IMR-90 (cell line): ENCODE measurements around the gene KLHL14. TPM values are rescaled to one million over a fixed set of nuclear protein-coding genes. Genes with fewer than 3 reads are reported as not detected.

Experiments
- ATAC-seq: fragments of 200-7000 bp; cut with Tn5 transposase; 2 replicates; pipeline ENCODE4 v1.9.1; 2020; ENCODE audit warnings: low read depth, mild to moderate bottlenecking, moderate library complexity
- BruUV-seq: library from RNA; stranded (reverse); fragments of 400-500 nt; replicated peaks from 2 replicates; lab custom pipeline; 2021; lab: Mats Ljungman, UMichigan
- CTCF ChIA-PET: fragments of 300-600 bp; formaldehyde crosslinking; extraction: SDS; loops from one replicate; lab custom pipeline; 2021; ENCODE audit warnings: antibody characterized with exemption; lab: Yijun Ruan, JAX
- POLR2A ChIA-PET: fragments of 300-600 bp; sonication (Branson Sonifier 250); formaldehyde crosslinking; loops from one replicate; lab custom pipeline; 2022; ENCODE audit warnings: antibody characterized with exemption; ENCODE audit not compliant: unreplicated experiment; lab: Charles Lee
- DNase-seq: peaks from one replicate; pipeline ENCODE4 v3.0.0; 2013
- H2AFZ ChIP-seq: replicated peaks from 2 replicates; pipeline ENCODE3; 2013; ENCODE audit warnings: low read length, mild to moderate bottlenecking; ENCODE audit not compliant: poor library complexity
- H2AK5ac ChIP-seq: 2 replicates; pipeline ENCODE4 v1.6.1; 2013; ENCODE audit warnings: low read depth, low read length, inconsistent platforms
- H2AK9ac ChIP-seq: replicated peaks from 2 replicates; pipeline ENCODE3; 2013; ENCODE audit warnings: mild to moderate bottlenecking, low read depth, low read length, moderate library complexity; ENCODE audit not compliant: poor library complexity
- H2BK120ac ChIP-seq: 2 replicates; pipeline ENCODE4 v1.6.1; 2013; ENCODE audit warnings: low read depth, low read length, inconsistent platforms
- H2BK15ac ChIP-seq: 3 replicates; pipeline ENCODE4 v1.6.1; 2013; ENCODE audit warnings: low read depth, low read length, inconsistent platforms
- H2BK20ac ChIP-seq: 2 replicates; pipeline ENCODE4 v1.6.1; 2013; ENCODE audit warnings: low read depth, mild to moderate bottlenecking, inconsistent platforms, low read length, moderate library complexity
- H2BK5ac ChIP-seq: 2 replicates; pipeline ENCODE4 v1.6.1; 2013; ENCODE audit warnings: mild to moderate bottlenecking, low read depth, low read length, inconsistent platforms; ENCODE audit not compliant: poor library complexity, severe bottlenecking
- H3K14ac ChIP-seq: replicated peaks from 2 replicates; pipeline ENCODE4 v1.6.1; 2013; ENCODE audit warnings: low read depth, low read length, inconsistent platforms
- H3K18ac ChIP-seq: 2 replicates; pipeline ENCODE4 v1.6.1; 2013; ENCODE audit warnings: low read depth, low read length, control low read depth
- H3K23ac ChIP-seq: 2 replicates; pipeline ENCODE4 v1.6.1; 2013; ENCODE audit warnings: low read depth, low read length, inconsistent platforms
- H3K27ac ChIP-seq: 2 replicates; pipeline ENCODE4 v1.5.1; 2013; ENCODE audit warnings: mild to moderate bottlenecking, control low read depth, low read length; ENCODE audit not compliant: insufficient read depth
- H3K27me3 ChIP-seq: 2 replicates; pipeline ENCODE4 v1.6.1; 2013; ENCODE audit warnings: low read length; ENCODE audit not compliant: control insufficient read depth, insufficient read depth
- H3K36me3 ChIP-seq: 2 replicates; pipeline ENCODE4 v1.6.1; 2013; ENCODE audit warnings: low read length, mixed read lengths; ENCODE audit not compliant: control insufficient read depth, insufficient read depth
- H3K4ac ChIP-seq: 2 replicates; pipeline ENCODE4 v1.6.1; 2013; ENCODE audit warnings: low read depth, low read length, inconsistent platforms
- H3K4me1 ChIP-seq: 2 replicates; pipeline ENCODE4 v1.6.1; 2013; ENCODE audit warnings: low read length, mixed read lengths; ENCODE audit not compliant: control insufficient read depth, insufficient read depth
- H3K4me2 ChIP-seq: 2 replicates; pipeline ENCODE4 v1.6.1; 2013; ENCODE audit warnings: low read depth, mild to moderate bottlenecking, control low read depth, low read length, moderate library complexity
- H3K4me3 ChIP-seq: 2 replicates; pipeline ENCODE4 v1.5.1; 2013; ENCODE audit warnings: low read depth, mild to moderate bottlenecking, control low read depth, low read length, moderate library complexity; ENCODE audit not compliant: insufficient read depth
- H3K56ac ChIP-seq: 2 replicates; pipeline ENCODE4 v1.6.1; 2013; ENCODE audit warnings: low read length, inconsistent platforms; ENCODE audit not compliant: insufficient read depth; ENCODE audit errors: extremely low read depth
- H3K79me1 ChIP-seq, 2 experiments: 2 replicates each; pipeline ENCODE4 v1.6.1; 2013; ENCODE audit warnings: low read length in 2 of 2, inconsistent platforms in 1 of 2, low read depth in 1 of 2
- H3K9ac ChIP-seq: 2 replicates; pipeline ENCODE4 v1.6.1; 2013; ENCODE audit warnings: low read depth, low read length, control low read depth
- H3K9me1 ChIP-seq: 2 replicates; pipeline ENCODE4 v1.6.1; 2013; ENCODE audit warnings: low read length, inconsistent platforms; ENCODE audit not compliant: insufficient read depth
- H3K9me3 ChIP-seq: 2 replicates; pipeline ENCODE4 v1.6.1; 2013; ENCODE audit warnings: low read length; ENCODE audit not compliant: control insufficient read depth, insufficient read depth
- H4K20me1 ChIP-seq: 2 replicates; pipeline ENCODE4 v1.6.1; 2013; ENCODE audit warnings: low read length, inconsistent platforms; ENCODE audit not compliant: insufficient read depth
- H4K5ac ChIP-seq: 2 replicates; pipeline ENCODE4 v1.6.1; 2013; ENCODE audit warnings: mild to moderate bottlenecking, low read depth, low read length, control low read depth
- H4K8ac ChIP-seq, 2 experiments: 2 replicates each; pipeline ENCODE4 v1.6.1; 2013; ENCODE audit warnings: low read depth in 2 of 2, low read length in 2 of 2, control low read depth in 1 of 2, inconsistent platforms in 1 of 2
- H4K91ac ChIP-seq: 2 replicates; pipeline ENCODE4 v1.6.1; 2013; ENCODE audit warnings: low read depth, low read length, inconsistent platforms; ENCODE audit not compliant: insufficient read depth
- BHLHE40 ChIP-seq: fragments of 150-350 bp; IDR thresholded peaks from 2 replicates; pipeline ENCODE4 v1.6.1; 2016; ENCODE audit warnings: mild to moderate bottlenecking, low read depth, low read length
- CEBPB ChIP-seq: IDR thresholded peaks from 2 replicates; pipeline ENCODE4 v1.6.1; 2012; ENCODE audit warnings: low read depth, low read length, improper control_type of control experiment
- CHD1 ChIP-seq: IDR thresholded peaks from 2 replicates; pipeline ENCODE4 v1.6.1; 2012; ENCODE audit warnings: low read depth, low read length, improper control_type of control experiment
- ELK1 ChIP-seq: fragments of 150-350 bp; IDR thresholded peaks from 2 replicates; pipeline ENCODE4 v1.6.1; 2016; ENCODE audit warnings: low read depth, mild to moderate bottlenecking, low read length, moderate library complexity, borderline replicate concordance
- FOS ChIP-seq: fragments of 150-350 bp; IDR thresholded peaks from 2 replicates; pipeline ENCODE4 v1.6.1; 2016; ENCODE audit warnings: low read depth, low read length
- MAFK ChIP-seq: IDR thresholded peaks from 2 replicates; pipeline ENCODE4 v1.6.1; 2012; ENCODE audit warnings: low read depth, low read length, improper control_type of control experiment
- MAZ ChIP-seq: IDR thresholded peaks from 2 replicates; pipeline ENCODE4 v1.6.1; 2012; ENCODE audit warnings: low read depth, mild to moderate bottlenecking, low read length, improper control_type of control experiment, moderate library complexity, borderline replicate concordance
- MXI1 ChIP-seq: IDR thresholded peaks from 2 replicates; pipeline ENCODE4 v1.6.1; 2012; ENCODE audit warnings: low read depth, mild to moderate bottlenecking, low read length, moderate library complexity, borderline replicate concordance
- NFE2L2 ChIP-seq: fragments of 150-350 bp; IDR thresholded peaks from 2 replicates; pipeline ENCODE4 v1.6.1; 2016; ENCODE audit warnings: low read depth, mild to moderate bottlenecking, low read length
- POLR2A ChIP-seq: IDR thresholded peaks from 2 replicates; pipeline ENCODE4 v1.6.1; 2012; ENCODE audit warnings: mild to moderate bottlenecking, low read depth, low read length
- RAD21 ChIP-seq: IDR thresholded peaks from 2 replicates; pipeline ENCODE4 v1.6.1; 2012; ENCODE audit warnings: low read length, improper control_type of control experiment
- RCOR1 ChIP-seq: IDR thresholded peaks from 2 replicates; pipeline ENCODE4 v1.6.1; 2012; ENCODE audit warnings: mild to moderate bottlenecking, low read length, improper control_type of control experiment; ENCODE audit not compliant: insufficient replicate concordance
- RFX5 ChIP-seq: IDR thresholded peaks from 2 replicates; pipeline ENCODE4 v1.8.0; 2012; ENCODE audit warnings: low read depth, mild to moderate bottlenecking, low read length, moderate library complexity
- SMC3 ChIP-seq: fragments of 150-350 bp; IDR thresholded peaks from 2 replicates; pipeline ENCODE4 v1.6.1; 2016; ENCODE audit warnings: low read depth, mild to moderate bottlenecking, antibody characterized with exemption, low read length, moderate library complexity
- USF2 ChIP-seq: fragments of 150-350 bp; IDR thresholded peaks from 2 replicates; pipeline ENCODE4 v1.6.1; 2017; ENCODE audit warnings: mild to moderate bottlenecking, antibody characterized with exemption, low read length, low read depth
- WGBS, 2 experiments: methylation state at CpG; one replicate each; pipeline versions ENCODE4 v1.1.5 to v1.1.7; 2013; ENCODE audit warnings: missing lambda C conversion rate in 2 of 2; ENCODE audit not compliant: insufficient read length in 1 of 2; ENCODE audit errors: extremely low coverage in 2 of 2; 5-methylcytosine and 5-hydroxymethylcytosine counted together
- dilution Hi-C: fragments of 300-500 bp; cut with HindIII; formaldehyde crosslinking; loops from one replicate; pipeline ENCODE4 v1.14.3; 2018; ENCODE audit warnings: low sequenced_read_pairs; ENCODE audit not compliant: unreplicated experiment
- in situ Hi-C: fragments of 300-500 bp; cut with MboI; formaldehyde crosslinking; loops from 3 replicates; pipeline ENCODE4 v1.14.3; 2019; ENCODE audit warnings: low sequenced_read_pairs, inconsistent platforms, mixed read lengths
- intact Hi-C: fragments of 100-400 bp; cut with micrococcal nuclease; formaldehyde crosslinking; loops from 2 replicates; pipeline ENCODE4 v1.10.0; 2022
- polyA plus RNA-seq, 3 experiments: library from polyadenylated mRNA; depleted of rRNA; stranded (reverse); fragments of >200 nt; gene quantifications; 2 replicates each; pipeline ENCODE4 v1.2.3, GENCODE V29; 2012; ENCODE audit warnings: low replicate concordance in 1 of 3
- total RNA-seq: library from RNA; depleted of rRNA; stranded (reverse); fragments of >200 nt; gene quantifications from 2 replicates; pipeline ENCODE4 v1.2.3, GENCODE V29; 2012

The KLHL14 gene
- total and polyA plus RNA-seq, 2 of the 4 experiments (the other 2 are of a cell fraction) = not detected

GRCh38 chr18:32761231-32761630, 11.6 kb downstream of the KLHL14 start:
- CTCF ChIA-PET = no interaction called here
- H3K9me1 ChIP-seq = no peaks in the 10 kb centered on the region

More at GRCh38 chr18:32761231-32761630, 11.6 kb downstream of the KLHL14 start:
- Histone ChIP-seq H2BK15ac (no peak overlapping the region), H3K79me1 (no peaks in the 10 kb centered on the region), H2AFZ (no peak overlapping the region), H3K36me3 (no peaks in the 10 kb centered on the region), H2BK120ac (no peak overlapping the region), H3K56ac (no peak overlapping the region), H3K27ac (no peak overlapping the region), H3K23ac (no peak overlapping the region), H4K8ac (no peak overlapping the region), H3K9me3 (no peaks in the 10 kb centered on the region), H2BK20ac (no peak overlapping the region), H4K5ac (no peak overlapping the region), H2BK5ac (no peak overlapping the region), H3K9ac (no peak overlapping the region), H3K4me1 (no peaks in the 10 kb centered on the region), H2AK5ac (no peak overlapping the region), H3K27me3 (no peaks in the 10 kb centered on the region), H4K91ac (no peak overlapping the region), H3K4me3 (no peak overlapping the region), H2AK9ac (no peak overlapping the region), H3K4ac (no peak overlapping the region), H4K20me1 (no peaks in the 10 kb centered on the region), H3K4me2 (no peak overlapping the region), H3K14ac (no peak overlapping the region), H3K18ac (no peak overlapping the region)
- TF ChIP-seq MAZ = no peak
- no peak for TF ChIP-seq BHLHE40
- TF ChIP-seq RCOR1 = no peak
- no peak for TF ChIP-seq CHD1
- TF ChIP-seq MXI1 = no peak
- no peak for TF ChIP-seq SMC3
- TF ChIP-seq ELK1 = no peak
- TF ChIP-seq NFE2L2 = no peak
- TF ChIP-seq RAD21 = no peak
- no peak for TF ChIP-seq RFX5
- TF ChIP-seq CEBPB = no peak
- no peak for TF ChIP-seq MAFK
- TF ChIP-seq FOS = no peak
- no peak for TF ChIP-seq POLR2A
- TF ChIP-seq USF2 = no peak
- BruUV-seq = no TSS peak
- DNase-seq = no peak
- POLR2A ChIA-PET = no interaction called here
- ATAC-seq = no peak
- dilution Hi-C loops = no loop called here
- in situ Hi-C loops = no loop called here
- WGBS, 2 experiments = no CpG with 5 or more reads among the region's 1 CpG
- intact Hi-C loops = no loop called here
